Measurements from ENCODE around the gene UTP11.

Gene UTP11

DNA sequence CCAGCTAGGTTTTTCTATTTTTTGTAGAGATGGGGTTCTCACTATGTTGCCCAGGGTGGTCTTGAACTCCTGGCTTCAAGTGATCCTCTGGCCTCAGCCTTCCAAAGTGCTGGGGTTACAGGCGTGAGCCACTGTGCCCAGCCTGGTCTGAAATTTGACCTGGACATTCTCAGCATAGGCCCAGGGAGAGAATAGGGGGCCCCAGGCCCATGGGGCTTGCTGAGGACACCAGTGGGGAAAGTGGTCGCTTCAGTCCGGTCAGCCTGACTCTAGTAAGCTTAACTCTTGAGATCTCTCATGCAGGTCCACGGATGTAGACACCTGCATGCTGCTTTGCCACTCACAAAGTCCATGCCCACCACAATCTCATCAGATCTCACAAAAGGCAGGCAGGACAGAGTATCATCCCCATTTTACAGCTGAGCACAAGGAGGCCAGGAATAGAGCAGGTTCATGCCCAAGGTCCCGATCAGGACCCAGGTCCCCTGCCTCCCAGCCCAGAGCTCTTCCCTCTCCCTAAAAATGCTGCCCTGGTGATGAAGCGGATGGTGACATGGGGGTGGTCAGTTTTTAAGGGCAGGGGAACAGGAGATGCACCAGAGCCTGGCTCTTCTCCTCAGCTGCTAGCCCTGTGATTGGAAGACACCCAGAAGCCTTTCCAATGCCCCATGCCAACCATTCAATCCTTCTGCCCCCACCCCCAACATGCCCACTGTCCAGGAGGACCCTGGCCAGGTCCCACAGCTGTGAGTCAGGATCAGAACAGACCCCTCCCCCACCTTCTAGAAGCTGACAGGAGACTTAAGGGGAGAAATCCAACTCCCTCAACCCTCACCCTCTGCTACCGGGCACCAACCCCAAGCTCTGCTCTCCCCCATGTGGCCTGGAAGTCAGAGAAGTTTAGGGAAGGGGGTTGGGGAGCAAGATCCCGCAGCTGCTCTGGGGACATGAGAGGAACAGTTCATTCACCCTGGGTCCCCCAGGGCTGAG, 9.0 kb upstream of the UTP11 start:
- no peak for DNase-seq (ENCODE audit: low read depth)

DNA sequence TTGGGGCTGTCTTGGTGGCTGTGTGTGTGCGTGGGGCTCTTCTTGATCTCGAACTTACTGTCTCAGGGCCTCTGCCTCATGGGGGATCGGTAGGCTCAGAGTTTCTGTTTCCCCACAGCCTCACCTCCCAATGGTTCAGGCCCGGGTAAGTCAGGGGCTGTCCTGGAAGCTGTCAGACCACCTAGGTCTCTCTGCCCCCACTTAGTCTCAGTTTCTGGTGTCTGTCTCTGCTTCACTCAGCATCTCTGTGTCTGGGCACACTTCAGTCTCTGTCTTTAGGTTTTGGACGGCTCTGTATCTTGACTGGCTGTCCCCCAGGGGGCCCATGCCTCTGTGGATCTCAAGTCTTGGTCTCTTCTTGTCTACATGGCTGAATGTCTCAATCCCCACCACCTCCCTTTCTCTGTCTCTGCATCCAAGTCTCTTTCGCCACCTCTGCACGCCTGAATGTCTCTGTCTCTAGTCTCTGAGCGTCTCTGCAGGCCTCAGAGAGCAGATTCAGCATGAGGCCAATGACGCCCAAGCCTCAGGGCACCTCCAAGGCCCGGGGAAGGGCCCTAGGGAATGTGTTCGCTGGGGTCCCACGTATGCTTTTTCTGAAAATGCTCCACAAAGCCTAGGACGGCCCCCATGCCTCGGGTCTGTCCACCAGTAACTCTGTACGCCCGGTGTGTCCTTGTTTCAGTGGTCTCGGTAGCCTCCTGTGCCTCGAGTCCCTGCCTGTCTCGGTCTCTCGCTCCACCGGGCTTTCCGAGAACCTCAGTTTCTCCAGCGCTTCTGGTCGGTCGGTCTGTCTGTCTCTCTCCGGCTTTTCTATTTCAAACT, 8.0 kb upstream of the UTP11 start:
- no peak for DNase-seq (ENCODE audit: low read depth)

DNA sequence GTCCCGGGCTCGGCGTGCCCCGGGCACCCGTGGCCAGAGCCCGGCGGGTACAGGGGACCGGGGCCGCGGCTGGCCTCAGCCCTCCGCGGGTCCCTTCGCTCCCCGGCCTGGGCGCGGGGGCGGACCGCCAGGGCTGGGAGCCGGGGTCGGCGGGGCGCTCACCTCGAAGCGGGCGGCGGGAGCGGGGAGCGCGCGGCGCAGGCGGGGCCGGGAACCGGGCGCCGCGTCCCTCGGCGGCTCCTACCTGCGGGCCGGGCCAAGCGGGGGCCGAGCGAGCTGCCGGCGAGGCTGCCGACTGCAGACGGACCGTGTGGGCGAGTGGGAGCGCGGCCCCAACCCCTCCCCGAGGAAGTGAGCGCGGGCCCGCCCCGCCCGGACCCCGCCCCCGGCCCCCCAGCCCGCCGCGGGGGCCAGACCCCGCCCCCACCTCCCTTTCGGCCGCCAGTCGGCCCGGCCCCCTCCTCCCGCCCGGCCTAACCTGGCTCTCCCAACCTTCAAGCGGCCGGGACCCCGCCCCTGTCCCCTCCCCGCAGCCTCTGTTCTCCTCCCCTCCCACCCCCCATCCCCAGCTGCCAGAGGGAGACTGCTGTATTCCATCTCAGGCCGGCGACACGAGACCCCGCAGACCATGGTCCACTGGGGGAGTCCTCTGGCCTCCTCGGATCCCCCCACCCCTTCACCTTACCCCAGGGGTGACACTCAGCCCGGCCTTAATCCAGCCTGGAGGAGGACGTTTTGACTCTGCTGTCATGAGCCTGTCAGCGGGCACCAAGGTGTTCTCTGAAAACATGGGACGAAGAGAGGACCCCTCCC, 7.1 kb upstream of the UTP11 start, which contains the start of gene FHL3:
TSS of gene FHL3 (minus strand) at position 320 of the 813 bp plus-strand sequence. CDS start 6,102 bp downstream, outside the sequence.
- no peak for DNase-seq (ENCODE audit: low read depth)

DNA sequence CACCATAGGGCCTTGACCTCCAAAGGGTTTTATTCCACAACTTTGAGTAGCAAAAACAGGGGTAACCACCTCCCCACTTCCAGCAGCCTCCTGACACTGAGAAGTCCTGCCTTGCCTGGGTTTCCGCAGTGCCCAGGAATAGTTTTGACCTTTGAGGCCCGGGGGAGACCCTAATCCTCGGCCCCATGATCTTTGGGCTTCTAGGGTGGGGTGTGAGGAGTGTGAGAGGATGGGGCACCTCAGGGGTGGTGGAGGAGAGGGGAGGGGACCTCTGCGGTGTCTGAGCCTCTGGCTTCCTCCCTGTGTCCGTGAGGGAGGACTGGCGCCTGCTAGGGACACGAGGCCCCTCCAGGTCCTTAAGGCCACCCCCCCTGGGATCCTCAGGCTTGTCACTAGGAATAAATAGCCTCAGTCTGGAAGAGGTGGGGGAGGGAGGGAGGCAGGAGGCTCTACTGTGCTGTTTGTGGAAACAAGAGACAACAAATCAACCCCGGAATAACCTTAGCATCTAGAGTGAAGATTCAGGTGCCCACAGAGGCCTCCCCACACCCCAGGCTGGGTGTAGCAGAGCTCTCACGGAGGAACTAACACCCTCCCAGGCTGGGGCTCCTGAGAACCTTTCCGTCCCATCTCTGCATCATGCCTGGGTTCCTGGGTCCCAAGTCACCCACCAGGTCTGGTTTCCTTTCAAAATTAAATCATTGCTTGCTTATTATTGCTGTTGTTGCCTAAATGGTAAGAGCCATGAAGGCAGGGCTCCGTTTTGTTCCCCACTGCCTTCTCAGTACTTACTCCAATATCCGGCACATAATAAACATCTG, 6.3 kb upstream of the UTP11 start:
- no peak for DNase-seq (ENCODE audit: low read depth)

DNA sequence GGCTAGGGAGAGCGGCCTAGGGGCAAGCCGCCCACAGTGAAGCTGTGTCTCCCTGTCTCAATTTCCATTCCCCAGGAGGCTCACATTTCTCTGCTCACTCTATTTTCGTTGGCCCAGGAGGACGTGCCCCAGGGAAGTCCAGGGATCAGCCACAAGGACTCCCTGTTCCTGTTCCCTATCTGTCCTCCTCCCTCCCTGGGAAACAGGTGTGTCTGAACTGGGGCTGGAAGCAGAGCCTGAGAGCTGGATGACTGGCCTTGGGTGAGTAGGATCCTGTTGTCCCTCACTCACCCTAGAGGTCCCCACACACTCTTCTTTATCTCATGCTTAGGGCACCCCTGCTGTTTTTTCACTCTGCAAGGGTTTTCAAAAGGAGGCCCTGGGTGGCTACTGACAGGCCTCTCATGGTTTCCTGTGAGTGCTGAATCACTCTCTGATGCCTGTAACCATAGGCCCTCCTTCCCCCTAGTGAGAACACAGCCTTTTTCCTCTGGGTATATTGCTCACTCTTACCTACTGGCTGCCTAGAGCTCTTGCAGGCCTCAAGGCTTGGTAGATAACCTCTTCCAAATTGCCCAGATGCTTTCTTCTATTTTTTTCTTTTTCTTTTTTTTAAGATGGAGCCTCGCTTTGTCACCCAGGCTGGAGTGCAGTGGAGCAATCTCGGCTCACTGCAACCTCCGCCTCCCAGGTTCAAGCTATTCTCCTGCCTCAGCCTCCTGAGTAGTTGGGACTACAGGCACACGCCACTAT, 3.3 kb upstream of the UTP11 start:
- no peak for DNase-seq (ENCODE audit: low read depth)

- DNase-seq (ENCODE audit: low read depth) = no peak
Observed at GRCh38 chr1:38009841-38010180, 2.7 kb upstream of the UTP11 start.

GRCh38 chr1:38013227-38013622, 691 bp downstream of the UTP11 start:
- DNase-seq (ENCODE audit: low read depth) = no peak

DNA sequence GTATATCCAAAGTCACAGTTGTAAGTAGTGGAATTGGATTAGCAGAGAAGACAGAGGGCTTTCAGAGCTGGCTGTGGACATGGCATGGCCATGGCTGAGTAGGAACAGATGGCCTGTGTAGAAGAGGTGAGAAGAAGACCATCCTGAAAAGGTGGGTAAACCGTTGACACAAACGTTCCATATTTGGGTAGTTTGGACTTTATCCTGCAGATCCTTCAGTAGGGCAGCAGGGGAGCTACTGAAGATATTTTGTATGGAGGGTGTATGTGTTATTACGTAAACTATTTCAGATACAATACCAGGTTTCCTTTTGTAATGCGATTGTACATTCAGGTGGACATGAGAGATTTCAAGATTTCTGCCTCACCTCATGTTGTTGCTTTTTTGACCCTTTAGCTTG, 1.6 kb downstream of the UTP11 start:
- DNase-seq (ENCODE audit: low read depth) = no peak

- no peak for DNase-seq (ENCODE audit: low read depth)
Observed at GRCh38 chr1:38014724-38015424, 2.3 kb downstream of the UTP11 start.

GRCh38 chr1:38015978-38016725, 3.6 kb downstream of the UTP11 start:
- no peak for DNase-seq (ENCODE audit: low read depth)

GRCh38 chr1:38018864-38019343, 6.4 kb downstream of the UTP11 start:
- DNase-seq (ENCODE audit: low read depth) = no peak

DNA sequence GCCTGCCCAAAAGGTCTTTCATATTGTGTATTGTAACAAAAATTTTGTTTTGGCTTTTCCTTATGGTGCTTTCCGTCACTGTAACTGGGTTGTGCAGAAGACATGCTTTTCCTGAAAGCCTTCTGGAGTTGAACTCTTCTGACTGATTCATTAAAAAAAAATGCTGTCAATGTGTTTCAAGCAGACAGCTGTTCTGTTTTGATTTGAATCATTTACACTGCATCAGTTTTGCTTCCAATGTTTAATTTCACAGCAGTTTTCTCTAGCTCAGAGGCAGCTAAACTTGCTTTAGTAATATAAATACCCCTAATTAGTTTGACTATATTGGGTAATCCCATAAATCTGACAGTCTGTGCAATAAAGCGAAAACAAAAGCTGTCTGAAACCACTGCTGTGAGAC, 7.9 kb downstream of the UTP11 start:
- DNase-seq (ENCODE audit: low read depth) = no peak

GRCh38 chr1:38021969-38022368, 9.4 kb downstream of the UTP11 start:
- no peak for DNase-seq (ENCODE audit: low read depth)

DNA sequence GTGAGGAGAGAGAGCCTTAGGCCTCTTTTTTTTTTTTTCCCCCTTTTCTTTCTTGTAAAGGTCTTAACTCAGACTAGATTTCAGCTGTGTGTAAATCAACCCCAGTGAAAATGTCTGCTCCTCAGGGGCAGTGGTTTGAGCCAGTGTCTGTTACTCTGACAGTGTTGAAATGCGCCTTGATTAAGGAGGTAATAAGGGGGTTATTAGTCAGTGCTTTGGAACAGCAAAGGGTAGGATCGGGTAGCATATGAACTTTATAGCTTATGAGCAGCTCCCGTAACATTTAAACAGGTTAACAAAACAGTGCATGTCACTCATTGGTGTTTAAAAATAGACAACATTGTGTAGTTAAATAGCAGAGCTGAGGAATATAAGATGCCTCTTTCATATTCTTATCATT, 10.3 kb downstream of the UTP11 start:
- no peak for DNase-seq (ENCODE audit: low read depth)

DNA sequence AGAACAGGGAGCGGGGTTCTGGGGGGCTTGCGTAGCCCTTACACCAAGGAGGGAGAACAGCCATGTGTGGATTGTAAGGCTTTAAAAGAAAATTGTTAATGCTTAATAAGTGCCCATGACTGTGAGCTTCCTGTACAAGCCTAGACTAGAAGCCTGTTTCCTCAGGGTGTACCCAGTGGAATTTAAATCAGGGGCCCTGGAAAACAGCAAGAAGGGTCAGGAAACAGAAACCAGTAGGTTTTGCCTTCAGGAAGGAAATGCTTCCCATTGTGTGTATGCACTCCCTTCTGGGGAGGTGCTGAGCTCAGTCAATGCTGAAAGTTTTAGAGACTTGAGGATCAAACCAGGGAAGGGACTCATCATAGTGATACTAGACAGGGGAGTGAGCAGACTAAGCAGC, 12.7 kb downstream of the UTP11 start:
- DNase-seq (ENCODE audit: low read depth) = no peak

- no peak for DNase-seq (ENCODE audit: low read depth)
Observed at GRCh38 chr1:38025664-38026063, 13.1 kb downstream of the UTP11 start.

DNA sequence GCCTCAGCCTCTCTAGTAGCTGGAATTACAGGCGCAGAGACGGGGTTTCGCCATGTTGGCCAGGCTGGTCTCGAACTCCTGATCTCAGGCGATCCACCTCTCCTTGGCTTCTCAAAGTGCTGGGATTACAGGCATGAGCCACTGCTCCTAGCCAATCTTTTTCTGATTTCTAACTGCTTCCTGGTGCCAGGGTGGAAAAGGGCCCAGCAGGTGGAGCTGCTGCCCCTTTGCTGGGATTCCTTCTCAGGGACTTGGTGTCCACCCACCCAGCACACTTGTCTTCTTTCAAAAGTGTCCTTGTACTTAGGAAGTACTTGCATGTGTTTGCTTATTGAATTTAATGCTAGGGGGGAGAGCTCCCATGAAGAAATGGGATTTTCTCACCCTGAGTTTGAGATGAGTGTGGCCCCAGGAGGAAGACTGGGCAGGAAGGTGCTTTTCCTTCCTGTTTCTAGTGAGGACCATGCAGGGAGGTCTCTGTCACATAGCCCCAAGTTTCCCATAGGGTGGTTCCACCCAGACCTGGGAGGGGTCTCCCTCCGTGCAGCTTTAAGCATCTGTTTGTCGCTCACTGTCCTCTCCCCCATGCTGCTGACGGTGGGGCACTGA, 14.2 kb downstream of the UTP11 start:
- DNase-seq (ENCODE audit: low read depth) = no peak

Measured in HS-5 (cell line).